NB4 (cell line): ENCODE results near the gene PIGQ.
A peak's percentile ranks its signal among the peaks of the same experiment; 100 is the strongest.

Experiments
- DNase-seq: peaks from one replicate; pipeline ENCODE4 v3.0.0; 2010; ENCODE audit warnings: low read depth
- H3K4me3 ChIP-seq: one replicate; pipeline ENCODE4 v1.5.1; 2011; ENCODE audit warnings: mild to moderate bottlenecking, low read depth, low read length, moderate library complexity
- MYC ChIP-seq: IDR thresholded peaks from 2 replicates; pipeline ENCODE4 v1.6.1; 2011; ENCODE audit warnings: low read depth, low read length
- POLR2A ChIP-seq: IDR thresholded peaks from 2 replicates; pipeline ENCODE4 v1.6.1; 2011; ENCODE audit warnings: mild to moderate bottlenecking; ENCODE audit not compliant: insufficient read length; ENCODE audit errors: extremely low read depth
- TF ChIP-seq, protein P1 (sequence below): IDR thresholded peaks from one replicate; pipeline ENCODE4 v1.5.1; 2012; ENCODE audit warnings: low read depth, low read length
- TF ChIP-seq, protein P2 (sequence below): IDR thresholded peaks from 2 replicates; pipeline ENCODE4 v1.6.1; 2011; ENCODE audit warnings: low read depth, low read length

The PIGQ gene

DNA sequence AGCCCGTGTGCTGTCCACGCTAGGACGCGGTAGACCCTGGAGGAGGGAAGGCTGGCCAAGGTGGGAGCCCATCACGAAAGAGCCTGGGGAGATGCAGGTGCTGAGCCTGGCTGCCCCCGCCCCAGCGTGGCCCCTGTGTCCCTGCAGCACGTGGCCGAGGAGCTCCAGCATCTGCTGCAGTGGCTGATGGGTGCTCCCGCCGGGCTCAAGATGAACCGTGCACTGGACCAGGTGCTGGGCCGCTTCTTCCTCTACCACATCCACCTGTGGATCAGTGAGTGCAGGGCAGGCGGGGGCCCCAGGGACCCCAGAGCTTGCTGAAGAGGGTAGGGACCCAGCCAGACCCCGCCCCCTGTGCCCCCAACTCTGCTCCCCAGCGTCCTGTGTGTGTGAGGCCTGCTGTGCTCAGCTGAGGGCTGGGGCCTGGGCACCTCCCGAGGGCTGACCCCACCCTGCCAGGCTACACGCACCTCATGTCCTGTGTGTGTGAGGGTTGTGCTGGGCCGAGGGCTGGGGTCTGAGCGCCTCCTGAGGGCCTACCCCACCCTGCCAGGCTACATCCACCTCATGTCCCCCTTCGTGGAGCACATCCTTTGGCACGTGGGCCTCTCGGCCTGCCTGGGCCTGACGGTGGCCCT is 8.6 kb downstream of the PIGQ start:
- H3K4me3 ChIP-seq: no peak overlapping the region
- TF ChIP-seq MYC (no peak), POLR2A (no peak)
- TF ChIP-seq, protein P1, sequence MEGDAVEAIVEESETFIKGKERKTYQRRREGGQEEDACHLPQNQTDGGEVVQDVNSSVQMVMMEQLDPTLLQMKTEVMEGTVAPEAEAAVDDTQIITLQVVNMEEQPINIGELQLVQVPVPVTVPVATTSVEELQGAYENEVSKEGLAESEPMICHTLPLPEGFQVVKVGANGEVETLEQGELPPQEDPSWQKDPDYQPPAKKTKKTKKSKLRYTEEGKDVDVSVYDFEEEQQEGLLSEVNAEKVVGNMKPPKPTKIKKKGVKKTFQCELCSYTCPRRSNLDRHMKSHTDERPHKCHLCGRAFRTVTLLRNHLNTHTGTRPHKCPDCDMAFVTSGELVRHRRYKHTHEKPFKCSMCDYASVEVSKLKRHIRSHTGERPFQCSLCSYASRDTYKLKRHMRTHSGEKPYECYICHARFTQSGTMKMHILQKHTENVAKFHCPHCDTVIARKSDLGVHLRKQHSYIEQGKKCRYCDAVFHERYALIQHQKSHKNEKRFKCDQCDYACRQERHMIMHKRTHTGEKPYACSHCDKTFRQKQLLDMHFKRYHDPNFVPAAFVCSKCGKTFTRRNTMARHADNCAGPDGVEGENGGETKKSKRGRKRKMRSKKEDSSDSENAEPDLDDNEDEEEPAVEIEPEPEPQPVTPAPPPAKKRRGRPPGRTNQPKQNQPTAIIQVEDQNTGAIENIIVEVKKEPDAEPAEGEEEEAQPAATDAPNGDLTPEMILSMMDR: no peak
- TF ChIP-seq, protein P2, sequence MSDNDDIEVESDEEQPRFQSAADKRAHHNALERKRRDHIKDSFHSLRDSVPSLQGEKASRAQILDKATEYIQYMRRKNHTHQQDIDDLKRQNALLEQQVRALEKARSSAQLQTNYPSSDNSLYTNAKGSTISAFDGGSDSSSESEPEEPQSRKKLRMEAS: no peak
- DNase-seq: no peak

DNA sequence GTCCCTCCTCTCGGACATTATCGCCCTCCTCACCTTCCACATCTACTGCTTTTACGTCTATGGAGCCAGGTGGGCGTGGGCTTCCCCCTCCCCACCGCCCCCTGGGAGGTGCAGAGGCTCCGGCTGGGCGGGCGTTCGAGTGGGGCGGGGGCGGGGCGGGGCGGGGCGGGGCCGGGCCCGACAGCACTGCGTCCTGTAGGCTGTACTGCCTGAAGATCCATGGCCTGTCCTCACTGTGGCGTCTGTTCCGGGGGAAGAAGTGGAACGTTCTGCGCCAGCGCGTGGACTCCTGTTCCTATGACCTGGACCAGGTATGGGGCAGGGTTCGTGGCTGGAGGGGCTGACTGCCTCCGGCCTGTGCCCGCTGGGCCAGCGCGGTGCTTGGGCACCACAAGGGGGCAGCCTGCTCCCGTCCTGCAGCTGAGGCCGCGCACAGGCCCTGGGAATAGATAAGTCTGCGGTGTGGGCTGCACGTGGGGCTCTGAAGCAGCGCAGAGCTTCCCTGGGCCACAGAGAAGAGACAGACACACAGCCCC is 9.2 kb downstream of the PIGQ start:
- no peak overlapping the region for H3K4me3 ChIP-seq
- DNase-seq: peak; percentile 84
- TF ChIP-seq POLR2A (no peak), MYC (peak; percentile 92)
- TF ChIP-seq, protein P1: peak; percentile 71
- TF ChIP-seq, protein P2: peak; percentile 89

DNA sequence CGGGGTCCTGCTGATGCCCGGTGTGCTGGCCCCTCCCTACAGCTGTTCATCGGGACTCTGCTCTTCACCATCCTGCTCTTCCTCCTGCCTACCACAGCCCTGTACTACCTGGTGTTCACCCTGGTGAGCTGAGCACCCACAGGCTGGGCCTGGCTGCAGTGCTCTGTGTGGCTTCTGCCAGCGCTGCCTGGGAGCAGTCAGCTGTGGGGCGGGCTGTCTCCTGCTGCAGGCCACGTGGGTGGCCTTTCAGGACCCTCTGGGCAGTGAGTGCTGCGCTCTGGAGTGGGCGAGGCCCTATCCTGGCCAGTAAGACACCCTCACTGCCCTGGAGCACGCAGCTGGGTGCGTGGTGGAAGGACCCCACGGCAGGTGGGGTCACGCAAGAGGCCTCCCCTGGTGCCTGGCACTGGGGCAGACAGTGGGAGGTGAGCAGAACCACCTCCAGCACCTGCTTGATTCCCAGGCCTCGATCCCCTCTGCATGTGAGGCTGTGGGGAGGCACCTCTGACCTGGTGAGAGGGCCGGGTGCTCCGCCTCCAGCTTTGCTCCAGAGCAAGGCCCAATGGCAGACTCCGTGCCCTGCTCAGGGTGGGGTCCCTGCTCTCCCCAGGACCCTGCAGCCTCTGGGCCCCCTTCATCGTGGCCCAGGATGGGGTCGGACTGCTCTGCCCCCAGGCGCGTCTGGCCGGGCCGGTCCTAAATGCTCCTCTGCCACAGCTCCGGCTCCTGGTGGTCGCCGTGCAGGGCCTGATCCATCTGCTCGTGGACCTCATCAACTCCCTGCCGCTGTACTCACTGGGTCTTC is 10.6 kb downstream of the PIGQ start:
- TF ChIP-seq, protein P1: no peak
- DNase-seq: no peak
- no peak overlapping the region for H3K4me3 ChIP-seq

DNA sequence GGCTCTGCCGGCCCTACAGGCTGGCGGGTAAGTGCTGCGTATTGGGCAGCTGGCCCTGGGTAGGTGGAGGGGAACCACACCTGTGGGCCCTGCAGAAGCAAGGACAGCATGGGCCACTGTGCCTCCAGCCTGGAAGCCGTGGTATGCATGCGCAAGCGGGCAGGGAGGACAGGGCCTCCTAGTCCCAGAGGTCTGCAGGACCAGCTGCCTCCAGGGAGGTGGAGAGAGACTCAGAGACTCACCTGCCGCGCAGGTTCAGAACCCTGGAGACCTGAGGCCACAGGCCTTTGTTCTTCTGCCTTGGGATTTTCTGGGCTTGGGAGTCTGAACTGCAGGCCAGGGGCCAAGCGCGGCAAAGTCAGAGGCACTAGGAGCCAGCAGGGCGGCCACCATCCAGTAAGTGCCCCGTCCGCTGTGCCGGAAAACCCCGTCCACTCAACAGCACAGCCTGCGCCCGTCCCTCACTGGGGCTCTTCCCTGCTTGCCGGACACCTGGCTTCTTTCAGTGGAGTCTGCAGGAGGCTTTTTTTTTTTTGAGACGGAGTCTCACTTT is 11.3 kb downstream of the PIGQ start:
- DNase-seq: no peak
- no peak overlapping the region for H3K4me3 ChIP-seq
- TF ChIP-seq, protein P1: no peak
- no peak for TF ChIP-seq POLR2A
- TF ChIP-seq, protein P2: no peak
- TF ChIP-seq MYC: no peak

DNA sequence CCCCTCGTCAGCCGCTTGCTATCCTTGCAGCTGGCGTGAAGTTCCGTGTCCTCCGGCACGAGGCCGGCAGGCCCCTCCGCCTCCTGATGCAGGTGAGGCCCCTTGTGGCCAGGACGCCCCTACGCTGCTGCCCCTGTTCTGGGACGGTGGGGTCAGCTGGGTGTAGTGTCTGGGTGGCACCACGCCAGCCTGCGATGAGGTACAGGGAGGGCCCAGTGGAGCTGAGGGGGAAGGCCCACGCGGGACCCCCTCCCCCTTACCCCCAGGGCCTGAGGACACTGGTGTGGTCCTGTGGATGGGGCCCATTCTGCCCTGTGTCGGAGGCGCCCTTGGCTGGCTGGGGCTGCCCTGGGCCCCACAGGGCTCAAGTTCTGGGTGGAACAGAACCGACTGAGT is 12.4 kb downstream of the PIGQ start:
- no peak for DNase-seq
- no peak overlapping the region for H3K4me3 ChIP-seq
- TF ChIP-seq POLR2A (no peak), MYC (no peak)
- TF ChIP-seq, protein P2: no peak
- TF ChIP-seq, protein P1: no peak
